Measurements from ENCODE around the gene OR9I1.

OR9I1 gene, protein sequence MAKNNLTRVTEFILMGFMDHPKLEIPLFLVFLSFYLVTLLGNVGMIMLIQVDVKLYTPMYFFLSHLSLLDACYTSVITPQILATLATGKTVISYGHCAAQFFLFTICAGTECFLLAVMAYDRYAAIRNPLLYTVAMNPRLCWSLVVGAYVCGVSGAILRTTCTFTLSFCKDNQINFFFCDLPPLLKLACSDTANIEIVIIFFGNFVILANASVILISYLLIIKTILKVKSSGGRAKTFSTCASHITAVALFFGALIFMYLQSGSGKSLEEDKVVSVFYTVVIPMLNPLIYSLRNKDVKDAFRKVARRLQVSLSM

DNA sequence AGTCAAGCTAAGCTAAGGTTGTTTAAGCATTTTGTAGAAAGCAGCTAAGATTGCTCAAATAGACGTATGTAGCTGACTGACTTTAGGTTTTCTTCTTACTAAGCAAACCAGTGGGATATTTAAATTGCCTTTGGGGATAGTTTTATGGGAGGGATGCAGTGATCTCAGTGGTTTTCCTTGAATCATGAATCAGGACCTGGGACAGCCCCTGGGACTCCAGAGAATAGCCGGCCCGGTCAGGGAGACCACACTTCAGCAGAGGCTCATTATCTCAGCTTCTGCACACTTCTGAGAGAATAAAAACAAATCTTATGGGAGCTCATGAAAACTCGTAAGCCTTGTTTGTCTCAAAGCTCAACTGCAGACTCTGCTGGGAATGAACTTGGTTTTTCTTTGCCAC lies at the start of gene OR9I1:
TSS of gene OR9I1 (minus strand) at position 62 of the 400 bp plus-strand sequence. CDS start 6,086 bp downstream, outside the sequence.
- no peak for DNase-seq

- no peak for DNase-seq
Observed at GRCh38 chr11:58165504-58166106, 40.3 kb upstream of the OR9I1 start.

- no peak for DNase-seq
Observed at GRCh38 chr11:58164990-58165389, 39.7 kb upstream of the OR9I1 start.

GRCh38 chr11:58164389-58164788 lies 39.1 kb upstream of the OR9I1 start:
- no peak for DNase-seq

GRCh38 chr11:58152781-58153180 lies 27.5 kb upstream of the OR9I1 start:
- no peak for DNase-seq

- no peak for DNase-seq
Observed at GRCh38 chr11:58142761-58143160, 17.4 kb upstream of the OR9I1 start.

DNA sequence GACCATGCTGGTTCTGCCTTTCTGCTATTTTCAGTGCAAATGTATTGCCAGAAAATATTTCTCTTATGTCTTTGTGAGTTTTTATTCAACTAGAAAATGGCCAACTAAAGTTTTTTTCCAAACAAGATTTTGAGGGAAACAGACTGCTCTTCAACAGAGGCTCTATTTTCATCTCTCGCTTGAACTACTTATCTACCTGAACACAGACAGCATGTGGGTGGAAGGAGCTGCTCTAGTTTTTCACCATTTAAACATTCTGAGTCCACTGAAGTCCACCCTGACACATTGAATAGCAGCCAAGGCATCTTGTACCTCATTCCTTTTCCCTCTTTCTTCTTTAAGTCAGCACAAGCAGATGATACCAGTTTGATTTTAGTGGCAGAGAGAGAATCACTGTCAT lies 9.8 kb upstream of the OR9I1 start:
- DNase-seq, result no peak

- DNase-seq, result no peak
Observed at GRCh38 chr11:58134151-58134550, 8.8 kb upstream of the OR9I1 start.

DNA sequence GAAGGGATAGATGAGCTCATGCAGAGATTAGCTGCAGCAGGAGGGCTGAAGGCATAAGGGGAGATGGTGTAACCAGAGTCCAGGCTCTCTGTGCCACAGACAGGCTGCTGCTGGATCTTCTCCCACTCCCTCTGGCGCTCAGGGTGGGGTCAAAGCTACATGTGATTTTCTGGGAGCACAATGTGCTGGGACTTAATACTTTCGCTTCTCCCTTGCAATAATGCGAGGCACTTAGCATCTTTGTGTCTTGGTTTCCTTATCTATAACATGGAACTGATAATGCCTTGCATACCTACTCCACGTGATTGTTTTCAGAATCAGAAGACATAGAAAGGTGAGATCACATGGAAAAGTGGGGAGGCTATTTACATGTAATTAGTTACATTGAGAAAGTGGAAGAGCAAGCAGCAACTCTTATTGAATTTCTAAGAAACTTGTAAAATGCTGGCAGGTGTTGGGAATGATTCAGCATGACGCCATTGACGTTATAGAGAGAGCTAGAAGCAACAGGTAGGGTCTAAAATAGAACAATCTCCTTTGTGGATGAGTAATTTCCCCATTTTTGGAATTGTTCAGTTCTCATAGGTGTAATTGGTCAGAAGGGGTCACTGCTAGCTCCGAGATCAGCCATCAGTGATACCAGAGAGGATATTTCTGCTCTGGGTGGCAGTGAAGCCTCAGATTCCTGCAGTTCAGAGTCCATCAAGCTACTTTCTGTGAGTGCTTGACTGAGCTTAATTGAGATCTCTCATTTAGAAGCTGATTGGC lies 8.2 kb upstream of the OR9I1 start:
- DNase-seq, result no peak

GRCh38 chr11:58127350-58127749 lies 2.0 kb upstream of the OR9I1 start:
- DNase-seq, result no peak

DNA sequence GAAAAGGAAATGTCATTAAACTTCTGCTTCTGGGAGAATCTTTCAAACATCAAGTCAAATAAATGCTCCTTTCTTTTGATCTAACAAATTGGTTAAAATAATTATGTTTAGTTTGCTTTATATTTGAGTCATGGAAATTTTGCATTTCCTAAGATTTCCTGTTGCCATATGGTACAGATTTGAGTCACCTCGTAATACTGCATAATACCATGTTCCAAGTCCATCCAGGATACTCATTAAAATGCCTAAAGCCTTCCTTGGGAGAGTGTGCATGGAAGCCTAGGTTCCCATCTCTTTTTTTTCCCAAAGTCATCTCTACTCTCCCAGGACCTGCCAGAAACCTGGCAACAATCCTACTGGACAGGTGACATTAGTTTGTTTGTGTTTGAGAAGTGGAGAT lies 4.2 kb downstream of the OR9I1 start:
- DNase-seq, result no peak

GRCh38 chr11:58097437-58097836 lies 27.9 kb downstream of the OR9I1 start:
- DNase-seq, result no peak

GRCh38 chr11:58086528-58086927 lies 38.8 kb downstream of the OR9I1 start:
- no peak for DNase-seq

DNA sequence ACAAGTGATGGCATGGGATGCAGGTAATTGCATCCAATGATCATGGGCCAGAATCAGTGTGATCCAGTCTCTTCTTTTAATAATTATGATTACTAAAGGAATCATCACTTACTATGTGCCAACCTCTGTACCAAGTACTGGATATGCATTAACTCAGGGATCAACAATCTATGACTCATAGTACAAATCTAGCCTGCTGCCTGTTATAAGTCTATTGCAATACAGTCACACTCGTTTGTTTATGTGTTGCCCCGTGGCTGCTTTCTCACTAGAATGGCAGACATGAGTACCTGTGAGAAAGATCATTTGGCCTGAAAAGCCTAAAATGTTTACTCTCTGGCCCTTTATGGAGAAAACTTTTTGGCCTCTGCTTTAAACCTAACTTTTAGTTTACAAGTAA lies 49.5 kb downstream of the OR9I1 start:
- DNase-seq, result no peak

DNA sequence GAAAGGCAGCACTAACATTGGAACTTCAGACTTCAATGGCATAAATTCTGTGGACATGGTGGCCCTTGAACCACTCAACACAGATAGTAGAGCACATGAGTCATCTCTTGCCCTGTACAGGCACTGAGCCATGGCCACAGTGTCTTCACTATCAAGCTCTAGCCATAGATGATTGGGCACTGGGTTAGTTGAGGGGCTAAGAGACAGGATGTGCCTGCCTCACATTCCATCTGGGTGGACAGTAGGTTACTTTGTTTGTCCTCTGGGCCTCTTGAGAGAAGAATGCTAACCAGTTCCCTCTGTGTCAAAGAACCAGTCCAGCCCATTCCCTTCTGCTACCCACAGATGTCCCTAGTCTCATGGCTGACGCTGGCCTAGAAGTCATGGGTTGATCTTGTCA lies 54.7 kb downstream of the OR9I1 start:
- no peak for DNase-seq

GRCh38 chr11:58068655-58069054 lies 56.7 kb downstream of the OR9I1 start:
- no peak for DNase-seq

DNA sequence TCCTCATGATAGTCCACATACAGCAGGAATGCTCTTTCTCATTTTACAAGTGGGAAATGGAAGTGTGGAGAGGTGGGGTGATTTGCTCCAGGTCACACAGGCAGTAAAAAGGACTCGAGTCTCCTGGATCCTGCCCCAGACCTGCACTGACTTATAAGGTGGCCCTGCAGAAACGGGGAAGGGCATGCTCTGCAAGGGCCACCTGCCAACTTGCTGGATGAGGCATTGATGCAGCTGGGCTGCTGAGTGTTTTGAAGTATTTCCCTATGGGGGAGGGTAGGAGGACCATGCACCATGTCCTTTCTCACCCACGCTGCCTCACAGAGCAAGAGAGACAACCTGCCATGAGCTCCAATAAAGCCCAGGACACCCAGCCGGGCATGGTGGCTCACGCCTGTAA lies 57.6 kb downstream of the OR9I1 start:
- DNase-seq, result no peak

All from NCI-H82 (cell line).